ENCODE measurements around the gene ZNF878. TPM values are rescaled to one million over a fixed set of nuclear protein-coding genes. Genes with fewer than 3 reads are reported as not detected.
A peak's percentile ranks its signal among the peaks of the same experiment; 100 is the strongest.

Gene ZNF878
- total and polyA plus RNA-seq, 2 of the 13 experiments (the other 11 are each of a cell fraction or from before 2014, with no cell fraction given), result 0.46 to 5.2 TPM

- TF ChIP-seq POGK (CRISPR knock-in tag; conservative IDR thresholded peaks at IDR 0.05), result no peak
- TF ChIP-seq ZNF136 (CRISPR knock-in tag; IDR thresholded peaks at IDR 0.05; ENCODE audit: low read depth), result no peak
- peak; percentile 46; the same call in 1 of the 2 replicates for TF ChIP-seq SP5 (CRISPR knock-in tag; IDR thresholded peaks at IDR 0.05; ENCODE audit: borderline replicate concordance, low read depth)
- TF ChIP-seq RORA (CRISPR knock-in tag; IDR thresholded peaks at IDR 0.05), result no peak; the same call in 1 of the 2 replicates
- peak; percentile 58 for TF ChIP-seq PITX1 (CRISPR knock-in tag; IDR thresholded peaks at IDR 0.05)
- peak; percentile 85; the same call in 1 of the 2 replicates for TF ChIP-seq ZNF138 (CRISPR knock-in tag; IDR thresholded peaks at IDR 0.05; ENCODE audit: low read depth)
- TF ChIP-seq KDM2A (CRISPR knock-in tag; IDR thresholded peaks at IDR 0.05; ENCODE audit: borderline replicate concordance, low read depth), result peak; percentile 83
- no peak for TF ChIP-seq HDAC6 (IDR thresholded peaks at IDR 0.05; ENCODE audit: low read depth, low read length)
- no peak for TF ChIP-seq PRDM4 (CRISPR knock-in tag; IDR thresholded peaks at IDR 0.05; ENCODE audit: borderline replicate concordance)
- peak; percentile 67; the same call in 1 of the 2 replicates for TF ChIP-seq ZNF605 (CRISPR knock-in tag; IDR thresholded peaks at IDR 0.05)
- TF ChIP-seq NR2C2 (CRISPR knock-in tag; IDR thresholded peaks at IDR 0.05; ENCODE audit: borderline replicate concordance), result peak; percentile 49
- no peak; the same call in 1 of the 2 replicates for TF ChIP-seq HOMEZ (CRISPR knock-in tag; IDR thresholded peaks at IDR 0.05; ENCODE audit: low read depth)
- peak; percentile 53; the same call in 1 of the 2 replicates for TF ChIP-seq FOXC1 (CRISPR knock-in tag; IDR thresholded peaks at IDR 0.05; ENCODE audit: borderline replicate concordance)
- 0 out of 2 replicates have a peak, but pooled peaks have one; percentile 20 for TF ChIP-seq MED13 (CRISPR knock-in tag; IDR thresholded peaks at IDR 0.05)
- TF ChIP-seq ZNF329 (CRISPR knock-in tag; IDR thresholded peaks at IDR 0.05; ENCODE audit: low read depth), result 0 out of 2 replicates have a peak, but pooled peaks have one; percentile 66
- no peak for TF ChIP-seq PAF1 (CRISPR knock-in tag; IDR thresholded peaks at IDR 0.05)
- TF ChIP-seq, protein P1, sequence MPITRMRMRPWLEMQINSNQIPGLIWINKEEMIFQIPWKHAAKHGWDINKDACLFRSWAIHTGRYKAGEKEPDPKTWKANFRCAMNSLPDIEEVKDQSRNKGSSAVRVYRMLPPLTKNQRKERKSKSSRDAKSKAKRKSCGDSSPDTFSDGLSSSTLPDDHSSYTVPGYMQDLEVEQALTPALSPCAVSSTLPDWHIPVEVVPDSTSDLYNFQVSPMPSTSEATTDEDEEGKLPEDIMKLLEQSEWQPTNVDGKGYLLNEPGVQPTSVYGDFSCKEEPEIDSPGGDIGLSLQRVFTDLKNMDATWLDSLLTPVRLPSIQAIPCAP (CRISPR knock-in tag; IDR thresholded peaks at IDR 0.05; ENCODE audit: low read depth), result no peak
- TF ChIP-seq ZNF781 (CRISPR knock-in tag; IDR thresholded peaks at IDR 0.05; ENCODE audit: borderline replicate concordance, not compliant biosample characterization), result peak; percentile 86
- peak; percentile 87 for TF ChIP-seq GZF1 (CRISPR knock-in tag; IDR thresholded peaks at IDR 0.05)
- no peak; the same call in 1 of the 2 replicates for TF ChIP-seq HMG20A (CRISPR knock-in tag; IDR thresholded peaks at IDR 0.05; ENCODE audit: borderline replicate concordance)
- no peak for TF ChIP-seq ZKSCAN1 (IDR thresholded peaks at IDR 0.05; ENCODE audit: low read length)
- TF ChIP-seq NRL (CRISPR knock-in tag; IDR thresholded peaks at IDR 0.05; ENCODE audit: borderline replicate concordance), result peak; percentile 85
- no peak; the same call in none of the 2 replicates for TF ChIP-seq KDM4B (CRISPR knock-in tag; IDR thresholded peaks at IDR 0.05)
- TF ChIP-seq SIX1 (CRISPR knock-in tag; IDR thresholded peaks at IDR 0.05; ENCODE audit: borderline replicate concordance), result no peak
These were observed at the start of gene ZNF878 (continued) for GRCh38 chr19:12052497-12053169.
